Smooth muscle cell (in vitro differentiated cells): Measurements from ENCODE around the gene MAP1B. TPM values are rescaled to one million over a fixed set of nuclear protein-coding genes. Genes with fewer than 3 reads are reported as not detected.

Experiments used
- DNase-seq: peaks from one replicate; lab custom pipeline; 2025; ENCODE audit not compliant: unreplicated experiment; lab: John Stamatoyannopoulos, UW
- H2AFZ ChIP-seq: fragments of 200-600 bp; sonication (generic); 2 replicates; pipeline ENCODE4 v1.6.0; 2016; ENCODE audit warnings: antibody characterized with exemption, low read depth, mild to moderate bottlenecking
- H3F3A ChIP-seq: fragments of 200-600 bp; sonication (generic); 2 replicates; pipeline ENCODE4 v1.6.0; 2017; ENCODE audit warnings: antibody characterized with exemption, low read depth
- H3K27ac ChIP-seq: fragments of 200-600 bp; sonication (generic); 2 replicates; pipeline ENCODE4 v1.5.1; 2016; ENCODE audit warnings: low read depth, mild to moderate bottlenecking
- H3K27me3 ChIP-seq: fragments of 200-600 bp; sonication (generic); 2 replicates; pipeline ENCODE4 v1.6.1; 2016; ENCODE audit warnings: low read depth, mild to moderate bottlenecking
- H3K36me3 ChIP-seq: fragments of 200-600 bp; sonication (generic); 2 replicates; pipeline ENCODE4 v1.5.1; 2016; ENCODE audit warnings: low read depth
- H3K4me1 ChIP-seq: fragments of 200-600 bp; sonication (generic); 2 replicates; pipeline ENCODE4 v1.5.1; 2016; ENCODE audit warnings: low read depth
- H3K4me2 ChIP-seq: fragments of 200-600 bp; sonication (generic); 2 replicates; pipeline ENCODE4 v1.6.0; 2016; ENCODE audit warnings: mild to moderate bottlenecking
- H3K4me3 ChIP-seq: fragments of 200-600 bp; sonication (generic); 2 replicates; pipeline ENCODE4 v1.5.1; 2016; ENCODE audit warnings: mild to moderate bottlenecking
- H3K79me2 ChIP-seq: fragments of 200-600 bp; sonication (generic); 2 replicates; pipeline ENCODE4 v1.6.0; 2016; ENCODE audit warnings: low read depth, mild to moderate bottlenecking
- H3K9ac ChIP-seq: fragments of 200-600 bp; sonication (generic); 2 replicates; pipeline ENCODE4 v1.6.0; 2016; ENCODE audit warnings: low read depth
- H3K9me3 ChIP-seq: fragments of 200-600 bp; sonication (generic); replicated peaks from 2 replicates; pipeline ENCODE4 v1.5.1; 2016; ENCODE audit warnings: low read depth
- H4K20me1 ChIP-seq: fragments of 200-600 bp; sonication (generic); 2 replicates; pipeline ENCODE4 v1.6.0; 2016; ENCODE audit warnings: low read depth
- CTCF ChIP-seq: fragments of 200-600 bp; sonication (generic); IDR thresholded peaks from 2 replicates; pipeline ENCODE4 v1.5.1; 2017; ENCODE audit warnings: borderline replicate concordance, mild to moderate bottlenecking, antibody characterized with exemption; ENCODE audit not compliant: insufficient read depth, poor library complexity, severe bottlenecking
- WGBS: methylation state at CpG from one replicate; pipeline ENCODE4 v1.1.7; 2016; ENCODE audit warnings: low lambda C conversion rate; 5-methylcytosine and 5-hydroxymethylcytosine counted together
- polyA plus RNA-seq: library from polyadenylated mRNA; unstranded; fragments of >200 nt; fragmentation: Nextera tagmentation; extraction: Ambion mirVana; gene quantifications from 2 replicates; pipeline ENCODE4 v1.2.1, GENCODE V29; 2016
- total RNA-seq: library from RNA; depleted of rRNA; stranded (reverse); fragments of >200 nt; gene quantifications from 2 replicates; pipeline ENCODE4 v1.2.3, GENCODE V29; 2014

MAP1B gene
- total and polyA plus RNA-seq, 2 experiments from 2014 or later, result 111 to 143 TPM

GRCh38 chr5:72180925-72181324 lies 73.7 kb downstream of the MAP1B start:
- no peak for DNase-seq
- H3K79me2 ChIP-seq, result peaks cover 62% of the 10 kb centered on the region
- peaks cover 71% of the 10 kb centered on the region for H4K20me1 ChIP-seq
- H3K9ac ChIP-seq, result no peak overlapping the region
- no peaks in the 10 kb centered on the region for H3K27me3 ChIP-seq
- 47% methylated on average over 4 of the region's 4 CpGs for WGBS
- H3K9me3 ChIP-seq, result no peaks in the 10 kb centered on the region
- H3K4me2 ChIP-seq, result no peak overlapping the region
- no peaks in the 10 kb centered on the region for H3K36me3 ChIP-seq
- peak overlapping the region; percentile 14 for H3K27ac ChIP-seq
- no peak overlapping the region for H2AFZ ChIP-seq
- H3F3A ChIP-seq, result no peaks in the 10 kb centered on the region
- TF ChIP-seq CTCF, result no peak
- peaks cover 45% of the 10 kb centered on the region for H3K4me1 ChIP-seq
- no peak overlapping the region for H3K4me3 ChIP-seq

DNA sequence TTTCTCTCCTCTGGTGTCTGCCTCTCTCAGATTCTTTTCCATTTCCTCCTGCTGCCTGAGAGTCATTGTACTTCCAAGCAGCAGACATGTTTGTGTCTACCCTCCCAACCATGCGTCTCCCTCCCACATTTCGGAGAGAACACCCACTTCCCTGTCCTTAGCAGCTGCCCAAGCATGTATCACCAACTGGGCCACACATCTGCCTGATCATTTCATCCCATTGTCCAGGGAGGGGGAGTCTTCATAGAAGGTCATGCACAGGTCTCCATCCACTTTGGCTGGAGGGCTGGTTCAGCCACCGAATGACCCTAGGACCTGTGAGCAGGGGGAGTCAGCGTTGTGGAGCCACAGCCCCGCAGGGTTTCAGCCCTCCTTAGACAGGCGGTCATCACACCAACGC lies 75.4 kb downstream of the MAP1B start:
- Histone ChIP-seq H4K20me1 (peaks cover 66% of the 10 kb centered on the region), H3K27me3 (no peaks in the 10 kb centered on the region), H3K27ac (no peak overlapping the region), H2AFZ (no peak overlapping the region), H3K79me2 (peaks cover 51% of the 10 kb centered on the region), H3F3A (no peaks in the 10 kb centered on the region), H3K4me2 (no peak overlapping the region), H3K4me1 (peaks cover 45% of the 10 kb centered on the region), H3K36me3 (no peaks in the 10 kb centered on the region), H3K9me3 (no peaks in the 10 kb centered on the region), H3K4me3 (no peak overlapping the region), H3K9ac (no peak overlapping the region)
- no peak for DNase-seq
- WGBS, result 92% methylated on average over 7 of the region's 7 CpGs
- no peak for TF ChIP-seq CTCF

DNA sequence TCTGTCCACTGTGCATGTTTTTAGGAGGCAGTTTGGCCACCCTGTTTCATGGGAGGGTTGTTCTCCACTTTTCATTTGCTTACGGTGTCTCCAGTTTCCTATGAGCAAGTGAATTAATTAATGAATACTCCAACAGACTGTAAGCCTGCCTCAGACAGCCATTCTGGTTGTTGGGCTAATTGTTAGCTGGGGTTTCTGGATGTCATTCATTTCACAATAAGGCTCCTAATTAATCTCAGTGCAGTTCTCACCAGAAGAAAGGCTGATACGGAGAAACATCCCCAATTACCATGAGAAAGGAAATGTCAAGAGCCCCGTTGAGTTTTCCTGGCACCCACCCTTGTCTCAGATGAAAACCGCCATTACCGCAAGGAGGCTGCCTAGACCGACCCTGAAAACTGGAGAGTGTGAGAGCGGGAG lies 75.8 kb downstream of the MAP1B start:
- no peaks in the 10 kb centered on the region for H3K27me3 ChIP-seq
- H3K27ac ChIP-seq, result no peak overlapping the region
- H3K4me1 ChIP-seq, result peaks cover 45% of the 10 kb centered on the region
- peaks cover 49% of the 10 kb centered on the region for H3K79me2 ChIP-seq
- DNase-seq, result no peak
- H3F3A ChIP-seq, result no peaks in the 10 kb centered on the region
- no peaks in the 10 kb centered on the region for H3K36me3 ChIP-seq
- no peak for TF ChIP-seq CTCF
- H3K4me2 ChIP-seq, result no peak overlapping the region
- 88% methylated on average over 7 of the region's 7 CpGs for WGBS
- peaks cover 68% of the 10 kb centered on the region for H4K20me1 ChIP-seq
- H3K9ac ChIP-seq, result no peak overlapping the region
- no peak overlapping the region for H2AFZ ChIP-seq
- no peak overlapping the region for H3K4me3 ChIP-seq
- H3K9me3 ChIP-seq, result no peaks in the 10 kb centered on the region

DNA sequence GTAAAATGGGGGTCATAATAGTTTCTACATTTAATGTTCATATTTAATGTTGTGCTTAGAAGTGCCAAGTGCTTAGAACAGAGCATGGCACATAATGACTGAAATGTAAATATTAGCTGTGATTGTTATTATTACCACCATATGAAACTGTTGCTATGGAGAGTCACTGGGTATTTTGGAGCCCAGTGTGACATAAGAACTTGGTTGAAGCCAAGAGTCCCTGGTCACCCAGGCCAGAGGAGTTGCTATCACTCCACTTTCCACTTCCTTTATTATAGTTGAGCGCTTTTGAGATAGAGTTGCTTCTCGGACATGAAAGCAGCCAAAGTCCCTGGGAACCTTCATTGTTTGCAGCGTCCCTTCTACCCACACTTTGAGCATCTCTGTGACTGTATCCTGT lies 77.1 kb downstream of the MAP1B start:
- no peak overlapping the region for H3K9ac ChIP-seq
- H3K4me1 ChIP-seq, result peaks cover 42% of the 10 kb centered on the region
- WGBS, result 91% methylated on average over 3 of the region's 3 CpGs
- no peak overlapping the region for H2AFZ ChIP-seq
- no peak for TF ChIP-seq CTCF
- no peaks in the 10 kb centered on the region for H3F3A ChIP-seq
- H3K36me3 ChIP-seq, result no peaks in the 10 kb centered on the region
- no peaks in the 10 kb centered on the region for H3K9me3 ChIP-seq
- no peak for DNase-seq
- no peak overlapping the region for H3K27ac ChIP-seq
- H3K4me2 ChIP-seq, result no peak overlapping the region
- H4K20me1 ChIP-seq, result peaks cover 68% of the 10 kb centered on the region
- peaks cover 52% of the 10 kb centered on the region for H3K79me2 ChIP-seq
- no peak overlapping the region for H3K4me3 ChIP-seq
- H3K27me3 ChIP-seq, result no peaks in the 10 kb centered on the region
